G401 (cell line): Measurements from ENCODE around the gene CLDN19. TPM values are rescaled to one million over a fixed set of nuclear protein-coding genes. Genes with fewer than 3 reads are reported as not detected.

Experiments
- DNase-seq: peaks from one replicate; pipeline ENCODE4 v3.0.0-alpha.2; 2015; ENCODE audit warnings: low spot score
- in situ Hi-C: cut with HindIII; loops from 2 replicates; pipeline ENCODE4 v1.10.0; 2016; ENCODE audit warnings: low sequenced_read_pairs, mixed read lengths
- total RNA-seq: library from RNA; depleted of rRNA; stranded (reverse); fragments of >200 nt; shearing (Covaris generic); gene quantifications from 2 replicates; pipeline ENCODE4 v1.2.3, GENCODE V29; 2014

The CLDN19 gene
- total RNA-seq, 1 experiment from 2014 or later = 0.03 TPM

DNA sequence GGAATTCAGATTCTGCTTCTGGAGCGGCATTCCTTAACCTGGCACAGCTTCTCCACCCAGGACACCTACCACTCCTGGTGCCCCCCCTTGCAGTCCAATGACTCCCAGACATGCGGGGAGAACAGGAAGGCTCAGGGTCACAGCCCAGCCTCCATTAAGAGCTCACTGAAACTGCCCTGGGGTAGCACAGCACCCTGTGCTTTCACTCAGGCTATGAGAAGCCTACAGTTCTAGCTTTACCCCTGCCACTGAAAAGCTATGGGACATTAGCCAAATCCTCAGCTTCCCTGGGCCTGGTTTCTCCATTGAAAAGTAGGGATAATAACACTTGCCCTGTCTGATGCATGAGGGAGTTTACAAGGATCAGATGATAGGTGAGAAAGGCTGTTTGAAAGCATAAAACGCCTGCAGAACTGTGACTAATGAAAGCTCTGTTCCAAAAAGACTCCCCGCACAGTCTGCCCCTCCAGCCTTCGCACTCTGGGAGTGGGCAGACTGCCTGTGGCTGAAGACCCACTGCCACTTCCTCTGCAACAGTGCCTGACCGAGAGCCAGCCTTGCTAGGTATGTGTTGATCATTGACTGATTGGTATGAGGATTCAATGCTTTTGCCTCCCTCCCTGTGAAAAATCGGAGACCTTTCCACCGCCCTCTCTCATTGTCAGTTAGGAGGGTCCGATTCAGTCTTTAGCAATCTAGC lies 2.7 kb upstream of the CLDN19 start:
- in situ Hi-C loops = no loop called here
- no peak for DNase-seq

DNA sequence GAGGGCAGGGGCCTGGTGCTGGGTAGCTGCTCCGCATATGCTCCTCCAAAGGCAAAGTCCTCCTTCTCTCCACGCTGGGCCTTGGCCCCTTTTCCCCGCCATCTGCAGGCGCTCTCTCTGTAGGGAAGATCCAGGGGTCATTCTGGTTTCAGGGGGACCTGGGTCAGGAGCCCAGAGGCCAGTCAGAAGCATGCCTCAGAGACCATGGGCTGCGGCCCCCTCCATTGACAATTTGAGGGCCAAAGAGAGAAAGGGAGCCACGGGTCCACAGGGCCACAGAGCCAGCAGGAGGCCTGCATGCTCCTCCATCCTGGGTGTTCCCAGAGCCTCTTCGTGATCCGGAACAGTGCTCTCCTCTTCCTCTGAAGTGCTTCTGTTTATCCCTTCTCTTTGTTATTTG lies 2.1 kb upstream of the CLDN19 start:
- in situ Hi-C loops = no loop called here
- DNase-seq = no peak

DNA sequence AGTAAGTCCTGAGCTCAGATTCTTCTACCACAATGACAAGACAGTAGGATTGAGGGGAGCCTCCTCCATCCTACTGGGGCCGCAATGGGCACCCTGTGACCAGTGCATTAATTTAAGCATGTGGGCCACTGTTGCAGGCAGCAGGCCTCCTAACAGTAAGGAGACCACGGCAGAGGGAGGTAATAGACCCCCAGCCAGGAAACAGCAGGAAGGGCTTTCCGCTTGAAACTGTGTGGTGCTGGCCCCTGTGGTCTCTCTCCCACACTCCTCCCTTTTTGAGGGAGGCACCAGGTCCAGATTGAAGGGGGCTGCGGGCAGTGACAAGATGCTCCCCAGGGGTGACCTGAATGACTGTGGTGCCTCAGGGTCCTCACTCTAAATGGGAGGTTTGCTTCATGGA lies 1.7 kb upstream of the CLDN19 start:
- in situ Hi-C loops = no loop called here
- DNase-seq = no peak

DNA sequence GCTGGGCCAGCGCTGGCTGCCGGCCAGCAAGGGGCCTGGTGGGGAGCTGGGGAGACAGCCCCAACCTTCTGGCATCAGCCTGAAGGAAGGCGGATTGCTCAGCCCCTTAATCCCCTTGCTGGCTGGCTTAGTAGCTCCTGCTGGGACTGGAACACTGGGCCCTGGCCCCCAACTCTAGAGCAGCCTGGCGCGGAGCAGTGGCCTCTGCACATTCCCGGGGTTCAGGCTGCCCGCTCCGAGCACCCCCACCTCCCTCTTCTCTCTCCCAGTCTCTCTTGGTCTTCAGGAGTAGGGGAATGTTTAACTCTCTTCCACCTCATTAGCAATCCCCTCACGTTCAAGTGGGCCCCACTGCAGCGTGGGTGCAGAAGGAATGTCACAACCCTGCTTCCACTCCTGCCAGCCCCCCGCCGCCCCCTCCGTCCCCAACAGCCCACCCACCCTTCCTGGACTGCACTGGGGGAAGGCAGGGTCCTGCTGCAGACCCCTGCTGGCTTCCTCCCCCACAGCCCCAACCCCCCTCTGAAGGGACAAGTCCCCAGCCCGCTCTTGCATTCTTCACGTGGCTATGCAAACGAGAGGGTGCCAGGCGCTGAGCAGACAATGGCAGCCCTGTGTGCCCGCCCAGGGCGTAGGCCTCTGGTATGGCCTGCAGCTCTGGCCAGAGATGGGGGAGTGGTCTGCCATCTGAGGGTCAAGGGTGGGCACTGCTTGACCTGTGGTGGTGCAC lies 980 bp upstream of the CLDN19 start:
- in situ Hi-C loops = no loop called here
- DNase-seq = no peak

DNA sequence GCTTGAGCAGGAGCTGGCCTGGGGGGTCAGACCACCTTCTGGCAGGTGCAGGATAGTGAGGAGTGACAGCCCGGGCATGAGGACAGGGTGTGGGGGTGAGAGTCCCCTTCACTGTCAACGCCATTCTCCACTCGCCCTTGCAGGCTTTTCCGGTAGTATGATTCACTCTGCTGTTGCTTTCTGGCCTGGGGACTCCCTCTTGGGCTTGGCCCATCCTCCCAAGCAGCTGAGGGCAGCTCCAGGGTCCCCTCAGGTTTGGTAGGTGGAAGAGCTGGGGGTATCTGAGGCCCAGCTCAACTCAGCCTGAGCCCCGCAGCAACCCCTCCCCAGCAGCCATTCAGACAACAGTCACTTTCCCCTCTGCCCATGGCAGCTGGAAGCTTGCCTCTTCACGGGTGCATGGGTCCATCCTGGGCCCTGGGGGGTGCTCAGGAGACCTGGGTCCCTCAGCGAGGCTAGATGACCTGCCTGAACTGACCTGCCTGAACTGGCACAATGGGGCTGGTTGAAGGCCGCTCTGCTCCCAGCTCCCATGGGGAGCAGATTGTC lies 1.3 kb downstream of the CLDN19 start:
- no peak for DNase-seq
- in situ Hi-C loops = no loop called here

DNA sequence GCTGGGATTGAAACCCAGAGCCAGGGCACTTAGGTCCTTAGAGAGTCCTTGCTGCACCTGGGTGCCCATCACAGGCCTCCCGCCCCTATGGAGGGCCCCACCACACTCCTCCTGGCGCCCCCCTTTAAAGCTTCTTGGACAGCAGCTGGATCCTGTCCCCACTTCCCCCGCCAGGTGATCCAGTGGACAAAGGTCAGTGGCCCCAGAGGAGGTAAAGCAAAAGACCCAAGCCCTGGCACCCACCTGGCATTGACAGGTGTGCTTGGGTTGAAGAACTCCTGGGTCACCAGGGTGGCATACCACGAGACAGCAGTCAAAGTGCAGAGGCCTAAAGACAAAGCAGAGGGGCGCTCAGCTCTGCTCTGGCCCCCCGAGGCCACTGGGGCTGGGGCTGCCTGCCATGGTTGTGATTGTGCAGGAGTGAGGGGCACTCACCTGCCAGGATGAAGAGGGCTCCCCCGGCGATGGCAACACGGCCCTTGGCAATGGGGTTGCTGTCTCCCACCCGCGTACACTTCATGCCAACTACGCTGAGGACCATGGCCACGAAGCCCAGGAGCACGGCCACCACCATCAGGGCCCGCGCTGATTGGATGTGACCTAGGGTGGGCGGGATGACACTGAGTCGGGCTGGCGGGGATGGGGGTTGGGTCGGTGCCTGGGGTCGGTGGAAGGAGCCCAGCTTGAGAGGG lies 1.9 kb downstream of the CLDN19 start:
- DNase-seq = no peak
- in situ Hi-C loops = no loop called here

DNA sequence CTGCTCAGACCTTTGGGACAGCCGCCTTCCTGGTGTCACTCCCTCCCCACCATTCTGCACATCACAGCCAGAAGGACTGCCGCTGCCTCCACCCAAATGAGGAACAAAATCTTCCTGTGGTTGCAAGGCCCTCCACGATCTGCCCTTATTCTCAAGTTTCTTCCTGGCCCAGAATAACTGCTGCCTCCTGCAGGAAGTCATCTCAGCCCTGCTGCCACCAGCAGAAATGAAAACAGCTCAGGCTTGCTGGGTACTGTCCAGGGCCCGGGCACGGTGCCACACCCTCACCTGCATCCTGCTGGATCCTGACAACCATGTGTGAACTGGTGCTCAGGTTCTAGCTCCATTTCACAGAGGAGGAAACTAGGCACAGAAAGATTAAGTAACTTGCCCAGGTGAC lies 2.8 kb downstream of the CLDN19 start:
- in situ Hi-C loops = no loop called here
- DNase-seq = peak; percentile 69

DNA sequence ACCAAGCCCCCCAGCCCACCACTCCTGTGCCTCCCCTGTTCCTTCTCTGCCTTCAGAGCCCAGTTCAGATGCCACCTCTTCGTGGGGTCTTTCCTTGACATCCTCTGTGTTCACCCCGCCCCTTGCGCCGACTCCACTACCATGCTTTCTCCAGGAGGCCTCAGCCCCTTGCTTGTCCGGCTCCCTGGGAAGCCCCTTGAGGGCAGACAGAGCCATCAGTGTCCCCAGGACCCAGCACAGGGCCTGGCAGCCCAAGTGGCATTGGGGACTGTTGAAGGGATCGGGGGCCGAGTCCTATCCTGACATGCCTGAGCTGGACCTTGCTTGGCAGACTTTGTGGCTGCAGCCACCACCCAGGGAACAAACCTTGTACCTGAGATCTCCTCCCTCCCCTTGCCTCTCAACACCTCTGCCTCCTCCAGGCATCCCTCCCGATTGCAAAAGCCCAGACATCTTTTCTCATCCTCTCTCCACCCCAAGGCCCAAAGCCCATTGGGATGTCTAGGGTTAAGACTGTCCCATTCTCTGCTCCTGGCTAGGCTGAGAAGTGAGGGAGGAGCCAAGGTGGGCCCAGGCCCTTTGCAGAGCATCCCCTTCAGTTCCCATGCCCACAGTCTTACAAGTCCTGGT lies 3.4 kb downstream of the CLDN19 start:
- in situ Hi-C loops = no loop called here
- DNase-seq = no peak

DNA sequence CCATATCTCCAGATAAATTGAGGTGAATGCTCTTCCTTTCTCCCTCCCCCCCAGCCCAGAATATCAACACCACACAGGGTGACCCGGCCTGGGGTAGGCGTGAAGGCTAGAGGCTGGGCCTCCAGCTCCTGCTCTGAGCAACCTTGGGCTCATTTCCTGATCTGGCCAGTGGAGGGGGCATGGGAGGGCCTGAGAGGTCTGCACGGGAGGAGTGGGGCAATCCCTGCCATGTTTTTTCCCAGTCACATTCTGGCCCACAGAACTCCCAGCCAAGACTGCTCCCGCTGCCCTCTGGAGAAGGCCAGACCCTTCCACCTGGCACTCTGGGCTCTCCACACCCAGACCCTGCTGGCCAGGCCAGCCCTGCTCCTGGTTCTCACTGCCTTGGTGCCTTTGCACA lies 3.9 kb downstream of the CLDN19 start:
- in situ Hi-C loops = no loop called here
- DNase-seq = no peak

DNA sequence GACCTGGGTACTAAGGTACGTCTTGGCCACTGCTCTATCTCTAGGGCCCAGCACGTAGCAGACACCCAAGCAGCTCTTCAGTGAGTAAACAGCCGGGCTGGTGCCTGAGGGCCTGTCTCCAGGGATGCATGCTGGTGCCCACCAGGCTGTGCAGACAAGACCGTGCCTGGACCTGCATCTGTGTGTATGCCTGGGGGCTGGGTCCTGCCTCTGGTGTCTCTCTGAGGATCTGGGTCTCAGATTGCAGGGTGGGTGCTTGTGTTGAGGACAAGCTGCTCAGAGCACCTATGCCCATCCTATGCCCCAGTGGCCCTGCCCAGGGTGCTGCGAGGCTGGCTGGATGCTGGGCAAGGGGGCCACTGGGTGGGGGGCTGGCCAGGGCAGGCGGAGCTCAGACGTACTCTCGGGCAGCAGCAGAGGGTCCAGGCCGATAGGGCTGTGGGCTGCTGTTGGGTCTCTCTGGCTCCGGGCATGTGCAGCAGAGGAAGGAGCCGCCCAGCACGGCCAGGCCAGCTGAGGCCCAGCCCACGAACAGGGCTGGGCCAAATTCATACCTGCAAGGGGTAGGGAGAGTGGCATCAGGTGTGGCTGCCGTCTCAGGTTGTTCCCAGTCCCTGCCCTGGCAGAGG lies 4.4 kb downstream of the CLDN19 start:
- DNase-seq = no peak
- in situ Hi-C loops = no loop called here

DNA sequence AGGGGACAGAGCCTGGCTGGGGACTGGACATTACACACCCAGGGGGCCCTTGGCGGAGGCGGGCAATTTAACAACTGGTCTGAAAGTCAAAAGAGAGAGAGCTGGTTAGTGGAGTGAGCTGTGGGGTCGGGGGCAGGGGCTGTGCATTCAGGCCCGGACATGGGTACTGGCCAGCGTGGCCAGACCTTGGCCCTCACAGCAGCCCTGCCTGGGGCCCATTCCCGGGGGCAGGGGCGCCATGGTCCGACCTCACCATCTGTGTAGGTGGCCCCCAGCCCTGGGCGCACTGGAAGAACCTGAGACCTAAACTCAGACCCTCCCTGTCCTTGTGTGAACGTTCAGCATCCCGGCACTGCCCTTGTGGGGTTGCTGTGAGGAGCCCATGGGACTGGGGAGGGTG lies 5.0 kb downstream of the CLDN19 start:
- in situ Hi-C loops = no loop called here
- no peak for DNase-seq

DNA sequence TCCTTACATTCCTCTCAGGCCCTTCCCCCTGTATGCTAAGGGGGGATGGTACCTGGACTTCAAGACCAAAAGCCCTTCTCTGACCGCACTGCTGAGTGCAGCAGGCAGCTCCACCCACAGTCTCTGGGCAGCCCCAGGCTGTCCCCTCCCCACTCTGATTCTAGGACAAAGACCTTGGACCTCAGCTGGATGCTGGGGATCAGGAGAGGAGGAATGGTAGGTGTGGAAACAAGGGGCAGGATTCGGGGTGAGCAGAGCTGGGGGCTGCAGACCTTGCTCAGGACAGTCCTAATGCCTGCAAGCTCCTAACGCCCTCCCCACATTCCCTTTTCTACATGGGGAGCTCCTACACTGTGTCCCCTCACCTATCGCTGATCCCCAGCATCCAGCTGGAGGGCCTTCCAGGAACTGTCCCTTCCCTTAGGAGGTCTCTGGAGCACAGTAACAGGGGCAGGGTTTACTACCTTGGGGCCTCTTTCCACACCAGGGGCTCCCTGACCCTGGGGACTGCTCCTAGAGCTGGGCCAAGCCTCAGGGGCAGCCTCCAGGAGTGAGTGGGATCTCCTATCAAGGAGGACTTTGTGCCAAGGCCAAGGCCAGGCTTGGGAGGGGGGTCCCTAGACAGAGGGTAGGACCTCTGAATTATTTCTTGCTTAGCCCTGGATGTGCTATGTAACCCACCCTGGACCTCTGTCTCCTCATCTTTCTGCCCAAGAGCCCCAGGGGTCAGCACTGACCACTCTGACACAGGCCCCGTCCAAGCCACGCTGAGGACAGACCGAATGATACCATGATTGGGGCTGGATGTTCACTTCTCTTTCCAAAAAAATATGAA lies 5.6 kb downstream of the CLDN19 start:
- no peak for DNase-seq
- in situ Hi-C loops = no loop called here

DNA sequence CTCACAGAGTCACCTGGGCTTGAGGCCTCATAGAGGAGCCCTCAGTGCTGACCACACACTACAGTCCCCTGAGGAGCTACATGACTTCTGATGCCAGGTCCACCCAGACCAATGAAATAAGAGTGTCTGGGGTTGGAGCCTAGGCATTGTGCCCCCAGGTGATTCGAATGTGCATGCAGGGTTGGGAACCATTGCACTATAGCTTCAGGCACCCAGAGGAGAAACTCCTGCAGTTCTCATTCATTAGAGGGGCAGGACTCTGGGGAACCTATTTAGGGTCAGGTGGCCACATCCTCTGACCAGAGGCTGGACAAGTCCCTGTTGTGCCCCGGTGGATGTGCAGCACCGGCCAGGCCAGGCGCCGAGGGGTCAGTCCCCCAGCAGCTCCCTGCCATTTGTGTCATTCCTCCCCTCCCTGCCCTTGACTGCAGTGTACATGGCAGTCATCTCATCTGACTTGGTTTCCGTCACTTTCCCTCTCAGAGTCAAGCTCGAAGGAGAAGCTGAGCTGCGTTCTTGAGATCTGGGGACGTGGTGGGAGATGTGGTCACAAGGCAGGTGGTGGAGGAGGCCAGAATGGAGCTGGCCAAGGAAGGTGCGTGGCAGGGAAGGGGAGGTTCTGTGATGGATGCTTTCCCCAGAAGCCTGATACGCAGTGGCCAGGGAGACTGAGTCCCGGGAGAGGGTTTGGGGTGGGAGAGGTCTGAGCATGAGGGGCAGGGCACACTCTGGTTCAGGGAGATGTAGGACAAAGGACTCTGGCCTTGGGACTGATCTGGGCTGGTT lies 6.4 kb downstream of the CLDN19 start:
- no peak for DNase-seq

DNA sequence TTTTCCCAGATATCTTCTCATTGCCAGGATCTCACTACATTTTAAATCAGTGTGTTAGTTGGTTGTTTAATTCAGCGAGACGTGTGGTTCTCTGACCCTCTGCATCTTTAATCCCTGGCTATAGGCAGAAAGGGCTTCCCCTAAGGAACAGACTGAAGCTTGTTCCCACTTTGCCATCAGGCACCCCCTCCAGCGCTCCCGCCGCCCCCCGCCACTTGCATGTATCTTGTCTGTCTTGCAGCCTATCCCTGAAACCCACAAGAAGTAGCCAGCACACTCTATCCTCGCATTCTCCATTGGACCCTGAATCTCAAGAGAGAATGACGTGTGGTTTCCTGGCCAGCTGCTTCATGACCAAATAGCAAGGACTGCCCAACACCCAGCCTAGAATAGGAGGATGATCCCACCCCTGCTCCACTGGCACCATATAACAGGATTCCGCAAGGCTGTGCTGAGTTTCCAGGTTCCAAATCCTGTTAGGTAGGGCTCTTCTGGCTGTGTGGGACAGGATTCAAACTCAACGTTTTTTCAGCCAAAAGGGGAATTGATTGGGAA lies 7.8 kb downstream of the CLDN19 start:
- DNase-seq = no peak
- in situ Hi-C loops = no loop called here

More for the DNA sequence above, 6.4 kb downstream of the CLDN19 start:
- in situ Hi-C loops = no loop called here

DNA sequence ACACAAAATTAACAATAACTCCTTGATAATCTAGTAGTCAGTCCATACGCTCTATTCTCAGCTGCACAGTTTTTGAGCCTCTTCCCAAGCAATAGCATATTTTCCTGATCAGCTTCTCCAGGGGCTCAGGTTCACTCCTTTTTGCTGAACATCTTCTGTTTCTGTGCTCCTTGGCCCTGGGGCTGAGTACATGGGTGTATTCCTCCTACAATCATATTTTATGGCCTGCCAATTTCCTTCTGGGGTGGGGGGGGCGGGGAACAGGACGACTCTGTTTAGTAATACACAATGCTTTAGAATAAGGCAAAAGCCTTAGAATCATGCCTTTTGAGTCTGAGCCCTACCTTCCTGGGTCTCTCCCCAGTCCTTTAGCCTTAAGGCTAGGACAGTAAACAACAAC lies 8.5 kb downstream of the CLDN19 start:
- in situ Hi-C loops = no loop called here
- no peak for DNase-seq

DNA sequence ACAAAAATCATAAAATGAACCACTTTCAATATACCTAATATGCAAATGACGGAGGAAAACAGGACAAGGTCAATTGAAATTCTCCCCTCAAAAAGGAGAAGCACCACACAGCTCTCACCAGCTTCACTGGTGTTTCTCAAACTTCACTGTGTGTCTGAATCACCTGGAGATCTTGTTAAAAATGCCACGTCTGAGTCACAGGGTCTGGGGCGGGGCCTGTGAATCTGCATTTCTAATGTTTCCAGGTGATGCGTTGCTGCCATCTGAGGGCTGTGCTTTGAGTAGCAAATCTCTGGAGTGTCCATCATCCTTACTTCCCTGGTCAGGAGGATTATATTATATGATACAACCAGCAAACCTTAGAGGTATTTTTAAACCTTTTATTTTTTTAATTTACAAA lies 9.0 kb downstream of the CLDN19 start:
- DNase-seq = no peak
- in situ Hi-C loops = no loop called here

DNA sequence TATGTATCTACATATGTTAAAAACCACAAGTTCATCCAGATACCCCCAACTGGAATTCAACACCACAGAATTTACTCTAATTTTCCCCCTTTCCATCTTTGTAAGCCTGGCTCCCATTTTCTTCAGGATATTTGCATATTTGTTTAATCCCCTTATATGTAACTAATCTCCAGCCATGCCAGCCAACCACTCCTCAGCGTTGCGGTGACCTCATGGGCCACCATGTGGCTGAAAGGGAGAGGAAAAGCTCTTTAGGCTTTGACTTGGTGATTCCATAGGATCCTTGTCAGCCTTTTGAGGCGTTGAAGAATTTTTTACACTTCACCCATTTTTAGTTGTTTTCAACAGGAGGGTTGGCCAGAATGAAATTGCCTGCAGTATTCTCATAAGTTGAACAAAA lies 10.0 kb downstream of the CLDN19 start:
- in situ Hi-C loops = no loop called here

More for the DNA sequence above, 10.0 kb downstream of the CLDN19 start:
- no peak for DNase-seq
